WTC11 (cell line): Measurements from ENCODE around the gene ZNF571.

Experiments
- CTCF ChIP-seq: fragments of 200-600 bp; IDR thresholded peaks from 2 replicates; pipeline ENCODE4 v1.8.0; 2022; ENCODE audit warnings: antibody characterized with exemption
- E2F4 ChIP-seq: sonication (generic); formaldehyde crosslinking; IDR thresholded peaks from 2 replicates; pipeline ENCODE4 v1.8.1; 2022; ENCODE audit warnings: low read depth, mild to moderate bottlenecking, moderate library complexity, missing genetic modification reagents, borderline replicate concordance
- ELF4 ChIP-seq: sonication (generic); formaldehyde crosslinking; IDR thresholded peaks from 2 replicates; pipeline ENCODE4 v1.8.1; 2022; ENCODE audit warnings: low read depth, mild to moderate bottlenecking, moderate library complexity, missing genetic modification reagents
- ESRRA ChIP-seq: sonication (generic); formaldehyde crosslinking; IDR thresholded peaks from 2 replicates; pipeline ENCODE4 v1.8.1; 2022; ENCODE audit warnings: mild to moderate bottlenecking, missing genetic modification reagents, borderline replicate concordance
- FOXP1 ChIP-seq: sonication (generic); formaldehyde crosslinking; IDR thresholded peaks from 2 replicates; pipeline ENCODE4 v1.8.0; 2022; ENCODE audit warnings: missing genetic modification reagents, mild to moderate bottlenecking, moderate library complexity, borderline replicate concordance
- JUN ChIP-seq: sonication (generic); formaldehyde crosslinking; IDR thresholded peaks from 2 replicates; pipeline ENCODE4 v1.8.0; 2023; ENCODE audit warnings: mild to moderate bottlenecking, missing genetic modification reagents
- MYBL2 ChIP-seq: sonication (generic); formaldehyde crosslinking; IDR thresholded peaks from 2 replicates; pipeline ENCODE4 v1.8.1; 2023; ENCODE audit warnings: mild to moderate bottlenecking, moderate library complexity, missing genetic modification reagents
- NFATC4 ChIP-seq: fragments of 250-450 bp; sonication (Bioruptor Pico); IDR thresholded peaks from 2 replicates; pipeline ENCODE4 v1.9.0; 2021; ENCODE audit warnings: mild to moderate bottlenecking
- RELA ChIP-seq: sonication (generic); formaldehyde crosslinking; IDR thresholded peaks from 2 replicates; pipeline ENCODE4 v1.8.1; 2022; ENCODE audit warnings: missing genetic modification reagents, mild to moderate bottlenecking, borderline replicate concordance

- TF ChIP-seq CTCF: no peak
- no peak for TF ChIP-seq ESRRA (CRISPR knock-in tag)
- TF ChIP-seq MYBL2 (CRISPR knock-in tag): no peak
- TF ChIP-seq RELA: no peak
- TF ChIP-seq JUN (CRISPR knock-in tag): no peak
- no peak for TF ChIP-seq NFATC4
- TF ChIP-seq ELF4 (CRISPR knock-in tag): no peak
- no peak for TF ChIP-seq FOXP1 (CRISPR knock-in tag)
- no peak for TF ChIP-seq E2F4 (CRISPR knock-in tag)
Measured at GRCh38 chr19:37564624-37565369, 29.8 kb downstream of the ZNF571 start.
